RWPE2 (cell line): Measurements from ENCODE around the gene MRPS33.

Experiments used
- ATAC-seq: fragments of 200-7000 bp; cut with Tn5 transposase; 3 replicates; pipeline ENCODE4 v1.9.1; 2021; ENCODE audit warnings: low read depth
- DNase-seq: peaks from one replicate; pipeline ENCODE4 v3.0.0-alpha.2; 2020; ENCODE audit warnings: low spot score
- H3K27ac ChIP-seq: fragments of 450-650 bp; 2 replicates; pipeline ENCODE4 v1.5.1; 2017; ENCODE audit warnings: mild to moderate bottlenecking; ENCODE audit not compliant: poor library complexity, severe bottlenecking
- H3K27me3 ChIP-seq: fragments of 250-450 bp; sonication (Bioruptor Pico); 2 replicates; pipeline ENCODE4 v1.5.1; 2021; ENCODE audit warnings: mild to moderate bottlenecking, moderate library complexity; ENCODE audit not compliant: insufficient read depth, poor library complexity, severe bottlenecking
- H3K36me3 ChIP-seq: fragments of 250-450 bp; sonication (Bioruptor Pico); 2 replicates; pipeline ENCODE4 v1.5.1; 2020; ENCODE audit warnings: low read depth, mild to moderate bottlenecking, moderate library complexity
- H3K4me1 ChIP-seq: fragments of 250-450 bp; sonication (Bioruptor Pico); 2 replicates; pipeline ENCODE4 v1.5.1; 2021; ENCODE audit warnings: mild to moderate bottlenecking, moderate library complexity; ENCODE audit not compliant: insufficient read depth, poor library complexity, severe bottlenecking
- H3K4me3 ChIP-seq: fragments of 250-450 bp; sonication (Bioruptor Pico); 2 replicates; pipeline ENCODE4 v1.5.1; 2021; ENCODE audit warnings: mild to moderate bottlenecking, moderate library complexity; ENCODE audit not compliant: severe bottlenecking
- H3K9me3 ChIP-seq: fragments of 250-450 bp; sonication (Bioruptor Pico); 2 replicates; pipeline ENCODE4 v1.5.1; 2021; ENCODE audit warnings: mild to moderate bottlenecking, moderate library complexity; ENCODE audit not compliant: severe bottlenecking
- CTCF ChIP-seq: fragments of 450-650 bp; IDR thresholded peaks from one replicate; pipeline ENCODE4 v1.5.1; 2017; ENCODE audit warnings: mild to moderate bottlenecking, moderate library complexity; ENCODE audit not compliant: poor library complexity, severe bottlenecking

MRPS33 gene

GRCh38 chr7:141014524-141015395, at the start of gene MRPS33:
MRPS33 (minus strand) TSS chr7:141014952; CDS start chr7:141010633, 4,319 bp downstream.
- peaks cover 5% of the 10 kb centered on the region for H3K4me1 ChIP-seq
- ATAC-seq = peak; percentile 99
- no peaks in the 10 kb centered on the region for H3K9me3 ChIP-seq
- H3K27me3 ChIP-seq = no peaks in the 10 kb centered on the region
- peak; percentile 91 for TF ChIP-seq CTCF
- H3K27ac ChIP-seq = peak within 1 kb of the TSS; percentile 23
- H3K36me3 ChIP-seq = peaks cover 13% of the 10 kb centered on the region
- H3K4me3 ChIP-seq = peak within 1 kb of the TSS; percentile 72
- DNase-seq = peak; percentile 94

- Histone ChIP-seq H3K27ac (no peak overlapping the region), H3K36me3 (no peaks in the 10 kb centered on the region), H3K9me3 (no peaks in the 10 kb centered on the region), H3K4me1 (no peaks in the 10 kb centered on the region), H3K4me3 (no peak overlapping the region), H3K27me3 (no peaks in the 10 kb centered on the region)
- TF ChIP-seq CTCF = no peak
- ATAC-seq (no peak), DNase-seq (no peak)
These were observed 43.0 kb upstream of the MRPS33 start for GRCh38 chr7:141057788-141058187.

DNA sequence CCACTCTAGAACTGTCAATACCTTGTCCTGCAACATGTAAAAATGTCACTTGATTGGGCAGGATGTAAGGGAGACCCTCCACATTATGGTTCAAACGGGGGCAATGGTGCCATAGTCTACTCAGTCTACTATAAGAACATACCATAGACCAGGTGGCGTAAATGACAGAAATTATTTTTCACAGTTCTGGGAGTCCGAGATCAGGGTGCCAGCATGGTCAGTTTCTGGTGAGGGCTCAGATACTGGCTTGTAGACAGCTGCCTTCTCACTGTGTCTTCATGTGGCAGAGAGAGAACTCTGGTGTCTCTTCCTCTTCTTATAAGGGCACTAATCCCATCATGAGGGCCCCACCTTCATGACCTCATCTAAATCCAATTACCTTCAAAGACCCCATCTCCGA, 40.4 kb upstream of the MRPS33 start:
- no peak for TF ChIP-seq CTCF
- no peaks in the 10 kb centered on the region for H3K4me1 ChIP-seq
- H3K27me3 ChIP-seq = no peaks in the 10 kb centered on the region
- H3K27ac ChIP-seq = no peak overlapping the region
- ATAC-seq (no peak), DNase-seq (no peak)
- no peaks in the 10 kb centered on the region for H3K36me3 ChIP-seq
- H3K4me3 ChIP-seq = no peak overlapping the region
- H3K9me3 ChIP-seq = no peaks in the 10 kb centered on the region

DNA sequence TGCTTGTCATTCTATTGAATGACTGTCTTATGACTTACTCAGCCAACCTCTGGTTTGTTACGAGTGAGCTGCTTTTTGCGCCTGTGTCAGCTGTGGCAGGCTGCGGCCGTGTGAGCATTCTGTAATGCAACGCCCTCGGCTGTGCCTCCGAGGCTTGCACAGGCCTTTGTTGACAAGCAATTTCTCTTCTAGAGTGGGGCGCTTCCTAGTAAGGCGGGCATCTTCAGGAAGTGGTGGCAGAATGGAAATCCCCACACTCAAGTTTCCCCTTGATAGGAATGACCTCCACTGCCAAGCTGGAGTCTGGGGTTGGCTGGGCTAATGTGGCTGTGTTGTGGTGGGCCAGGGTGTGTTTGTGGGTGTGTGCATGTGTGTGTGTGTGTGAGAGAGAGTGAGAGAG, 38.9 kb upstream of the MRPS33 start:
- DNase-seq (no peak), ATAC-seq (no peak)
- Histone ChIP-seq H3K27ac (no peak overlapping the region), H3K27me3 (no peaks in the 10 kb centered on the region), H3K36me3 (no peaks in the 10 kb centered on the region), H3K9me3 (no peaks in the 10 kb centered on the region), H3K4me1 (no peaks in the 10 kb centered on the region), H3K4me3 (no peak overlapping the region)
- TF ChIP-seq CTCF = no peak
